ENCODE data around the gene AP5Z1.
A peak's percentile ranks its signal among the peaks of the same experiment; 100 is the strongest.

AP5Z1 gene

DNA sequence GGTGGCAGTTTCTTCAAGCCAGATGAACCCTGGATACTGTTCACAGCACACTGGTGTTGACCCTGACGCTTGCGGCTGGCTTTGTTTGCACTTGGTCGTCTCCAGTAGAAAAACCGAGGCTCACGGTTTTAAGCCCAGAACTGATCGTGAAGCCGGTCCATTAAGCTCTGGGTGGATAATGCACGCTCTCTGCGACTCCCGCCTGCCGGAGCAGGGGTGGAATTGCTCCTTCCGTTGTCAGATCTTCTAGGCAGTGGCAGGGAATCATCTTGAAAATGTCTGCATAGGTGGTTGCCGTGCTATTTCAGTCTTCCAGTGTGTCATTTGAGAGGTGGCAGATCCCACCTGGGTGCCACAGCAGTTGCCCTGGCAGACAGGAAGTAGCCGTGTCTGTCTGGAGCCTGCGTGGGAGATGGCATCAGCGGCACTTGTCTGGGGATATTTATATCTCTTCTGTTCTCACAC is 35.9 kb upstream of the AP5Z1 start:
- peak overlapping the region; percentile 39 for H3K4me3 ChIP-seq (replicated peaks; ENCODE audit: low read depth, low read length)
- TF ChIP-seq, protein P1, sequence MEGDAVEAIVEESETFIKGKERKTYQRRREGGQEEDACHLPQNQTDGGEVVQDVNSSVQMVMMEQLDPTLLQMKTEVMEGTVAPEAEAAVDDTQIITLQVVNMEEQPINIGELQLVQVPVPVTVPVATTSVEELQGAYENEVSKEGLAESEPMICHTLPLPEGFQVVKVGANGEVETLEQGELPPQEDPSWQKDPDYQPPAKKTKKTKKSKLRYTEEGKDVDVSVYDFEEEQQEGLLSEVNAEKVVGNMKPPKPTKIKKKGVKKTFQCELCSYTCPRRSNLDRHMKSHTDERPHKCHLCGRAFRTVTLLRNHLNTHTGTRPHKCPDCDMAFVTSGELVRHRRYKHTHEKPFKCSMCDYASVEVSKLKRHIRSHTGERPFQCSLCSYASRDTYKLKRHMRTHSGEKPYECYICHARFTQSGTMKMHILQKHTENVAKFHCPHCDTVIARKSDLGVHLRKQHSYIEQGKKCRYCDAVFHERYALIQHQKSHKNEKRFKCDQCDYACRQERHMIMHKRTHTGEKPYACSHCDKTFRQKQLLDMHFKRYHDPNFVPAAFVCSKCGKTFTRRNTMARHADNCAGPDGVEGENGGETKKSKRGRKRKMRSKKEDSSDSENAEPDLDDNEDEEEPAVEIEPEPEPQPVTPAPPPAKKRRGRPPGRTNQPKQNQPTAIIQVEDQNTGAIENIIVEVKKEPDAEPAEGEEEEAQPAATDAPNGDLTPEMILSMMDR (IDR thresholded peaks at IDR 0.05; ENCODE audit: low read length, missing control alignments): peak; percentile 63
- peak; percentile 81 for DNase-seq (ENCODE audit: low read depth)

DNA sequence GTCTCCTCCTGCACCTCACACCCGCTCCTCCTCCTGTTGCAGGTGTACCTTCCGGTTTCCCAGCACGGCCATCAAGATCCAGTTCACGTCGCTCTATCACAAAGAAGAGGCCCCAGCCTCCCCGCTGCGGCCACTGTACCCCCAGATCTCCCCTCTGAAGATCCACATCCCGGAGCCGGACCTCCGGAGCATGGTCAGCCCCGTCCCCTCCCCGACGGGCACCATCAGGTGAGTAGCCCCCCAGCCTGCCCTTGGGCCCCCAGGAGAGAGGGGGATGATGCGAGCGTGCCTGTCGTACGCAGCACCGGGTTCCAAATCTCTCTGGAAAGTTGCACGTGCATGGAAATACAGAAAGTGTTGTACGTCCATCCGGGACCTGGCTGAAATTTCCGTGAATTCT is 34.6 kb upstream of the AP5Z1 start:
- TF ChIP-seq, protein P1 (IDR thresholded peaks at IDR 0.05; ENCODE audit: low read length, missing control alignments): no peak
- H3K4me3 ChIP-seq (replicated peaks; ENCODE audit: low read depth, low read length): no peak overlapping the region
- DNase-seq (ENCODE audit: low read depth): no peak

DNA sequence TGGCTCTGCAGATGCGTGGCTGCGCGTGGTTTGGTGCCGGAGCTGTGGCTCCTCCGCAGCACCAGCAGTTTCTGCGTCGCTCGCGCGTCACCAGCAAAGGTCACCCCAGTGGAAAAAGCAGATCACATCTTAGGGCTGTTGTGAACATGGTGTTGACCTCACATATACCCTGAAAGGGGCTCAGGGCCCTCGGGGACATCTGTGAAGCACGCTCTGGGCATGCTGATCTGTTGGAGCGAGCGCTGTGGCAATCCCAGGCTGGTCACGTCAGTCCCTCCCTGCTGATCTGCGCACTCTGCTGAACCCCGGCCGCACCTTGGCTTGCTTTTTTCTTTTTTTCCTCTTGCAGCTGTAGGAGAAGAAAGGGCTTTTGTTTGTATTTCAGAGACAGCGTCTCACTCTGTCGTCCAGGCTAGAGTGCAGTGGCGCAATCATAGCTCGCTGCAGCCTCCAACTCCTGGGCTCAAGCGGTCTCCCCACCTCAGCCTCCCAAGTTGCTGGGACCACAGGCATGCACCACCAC is 33.3 kb upstream of the AP5Z1 start:
- H3K4me3 ChIP-seq (replicated peaks; ENCODE audit: low read depth, low read length): no peak overlapping the region
- DNase-seq (ENCODE audit: low read depth): no peak
- TF ChIP-seq, protein P1 (IDR thresholded peaks at IDR 0.05; ENCODE audit: low read length, missing control alignments): no peak

DNA sequence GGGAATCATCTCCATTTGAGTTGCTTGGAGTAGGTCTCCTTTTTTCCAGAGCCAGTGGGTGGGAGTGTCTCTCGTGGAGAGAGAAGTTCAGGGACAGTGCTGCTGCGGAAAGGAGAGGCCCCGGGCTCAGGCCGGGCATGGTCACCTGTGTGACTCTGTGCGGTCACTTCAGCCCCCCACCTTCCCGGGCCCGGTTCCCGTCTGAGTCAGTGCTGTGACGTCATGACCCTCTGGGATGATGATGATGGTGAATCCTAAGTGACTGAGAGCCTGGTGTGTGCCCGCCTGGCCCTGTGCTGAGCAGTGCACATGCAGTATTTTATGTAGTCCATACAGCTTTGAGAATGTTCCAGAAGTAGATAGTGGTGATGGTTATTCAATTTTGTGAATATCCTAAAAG is 32.6 kb upstream of the AP5Z1 start:
- DNase-seq (ENCODE audit: low read depth): no peak
- TF ChIP-seq, protein P1 (IDR thresholded peaks at IDR 0.05; ENCODE audit: low read length, missing control alignments): no peak
- H3K4me3 ChIP-seq (replicated peaks; ENCODE audit: low read depth, low read length): no peak overlapping the region

DNA sequence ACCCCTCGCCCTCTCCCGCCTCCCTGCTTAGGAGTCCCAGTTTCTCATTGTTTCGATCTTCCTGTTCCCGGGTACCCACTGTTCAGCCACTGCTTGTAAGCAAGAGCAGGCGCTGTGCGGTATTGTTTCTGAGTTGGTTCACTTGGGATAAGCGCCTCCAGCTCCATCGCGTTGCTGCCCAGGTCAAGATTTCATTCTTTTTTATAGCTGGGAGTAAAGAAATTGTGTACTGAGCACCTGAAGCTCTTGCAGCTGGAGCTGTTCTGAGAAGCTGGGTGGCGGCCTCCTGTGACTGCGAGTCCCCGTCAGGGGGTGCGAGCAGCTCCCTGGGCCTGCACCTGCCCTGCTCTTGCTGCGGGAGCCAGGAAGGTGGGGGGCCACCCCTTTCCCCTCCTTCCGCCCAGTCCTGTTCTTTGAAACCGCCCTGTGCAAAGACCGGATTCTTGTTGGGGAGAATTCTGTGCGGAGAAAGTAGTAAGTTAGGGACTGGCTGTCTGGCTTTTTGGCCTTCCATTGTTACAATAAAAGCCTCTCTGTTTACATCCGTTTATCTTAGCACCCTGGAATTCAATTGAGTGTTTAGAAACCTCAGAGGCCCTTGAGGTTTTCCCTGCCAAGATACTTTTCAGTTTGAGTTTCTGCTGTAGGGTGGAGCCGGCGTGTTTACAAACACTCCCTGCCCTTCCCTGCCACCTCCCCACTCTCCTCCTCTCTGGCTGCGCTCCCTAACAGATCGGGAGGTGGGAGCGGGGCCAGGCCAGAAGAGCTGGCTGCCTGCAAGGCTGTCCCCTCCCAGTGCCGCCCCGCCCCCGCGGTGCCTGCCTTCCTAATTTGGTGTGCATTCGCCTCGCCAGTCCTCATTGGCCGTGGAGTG is 30.8 kb upstream of the AP5Z1 start:
- H3K4me3 ChIP-seq (replicated peaks; ENCODE audit: low read depth, low read length): peak overlapping the region; percentile 31
- peak; percentile 100 for DNase-seq (ENCODE audit: low read depth)
- TF ChIP-seq, protein P1 (IDR thresholded peaks at IDR 0.05; ENCODE audit: low read length, missing control alignments): no peak

DNA sequence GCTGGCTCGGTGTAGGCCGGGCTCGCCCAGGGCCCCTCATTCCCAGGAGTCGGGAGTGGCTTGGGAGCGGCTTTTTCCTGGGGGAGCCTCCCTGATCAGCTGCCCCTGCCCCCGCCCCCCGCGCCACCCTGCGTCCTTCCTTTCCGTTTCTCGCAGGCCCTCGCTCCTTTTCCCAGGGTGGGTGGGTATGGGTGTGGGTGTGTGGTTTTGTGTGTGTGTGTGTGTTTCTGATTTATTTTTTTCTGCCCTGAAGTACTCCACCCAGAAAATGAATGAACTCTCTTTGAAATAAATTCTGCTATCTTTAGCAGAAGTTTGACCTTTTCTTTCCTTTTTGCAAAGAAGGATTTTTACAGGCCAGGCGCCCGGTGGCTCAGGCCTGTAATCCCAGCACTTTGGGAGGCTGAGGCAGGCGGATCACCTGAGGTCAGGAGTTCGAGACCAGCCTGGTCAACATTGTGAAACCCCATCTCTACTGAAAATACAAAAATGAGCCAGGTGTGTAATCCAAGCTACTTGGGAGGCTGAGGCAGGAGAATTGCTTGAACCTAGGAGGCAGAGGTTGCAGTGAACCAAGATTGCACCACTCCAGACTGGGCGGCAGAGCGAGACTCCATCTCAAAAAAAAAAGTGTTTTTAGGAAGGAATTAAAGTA is 30.0 kb upstream of the AP5Z1 start:
- peak overlapping the region; percentile 54 for H3K4me3 ChIP-seq (replicated peaks; ENCODE audit: low read depth, low read length)
- TF ChIP-seq, protein P1 (IDR thresholded peaks at IDR 0.05; ENCODE audit: low read length, missing control alignments): no peak
- no peak for DNase-seq (ENCODE audit: low read depth)
